ENCODE data around the gene PLPP4.

DNA sequence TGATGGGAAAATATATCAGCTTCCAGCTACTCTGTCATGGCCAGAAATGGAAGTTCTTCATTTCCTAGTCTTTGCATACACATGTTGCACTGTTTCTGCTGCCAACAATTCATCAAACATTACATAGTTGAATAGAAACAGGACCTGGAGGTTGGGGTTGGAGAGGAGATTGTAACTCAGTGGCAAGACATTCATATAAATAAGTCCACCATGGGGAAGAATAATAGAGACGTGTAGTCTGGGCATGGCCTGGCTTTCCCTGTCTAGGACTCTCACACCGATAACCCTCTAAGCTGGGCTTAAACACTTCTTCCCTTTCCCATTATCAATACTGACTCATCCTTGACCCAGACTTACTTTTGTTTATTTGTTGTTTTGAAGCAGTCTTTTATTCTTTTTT is 155.7 kb downstream of the PLPP4 start:
- TF ChIP-seq POLR2A (IDR thresholded peaks at IDR 0.05) (no peak), EP300 (IDR thresholded peaks at IDR 0.05) (no peak)
- TF ChIP-seq, protein P1, sequence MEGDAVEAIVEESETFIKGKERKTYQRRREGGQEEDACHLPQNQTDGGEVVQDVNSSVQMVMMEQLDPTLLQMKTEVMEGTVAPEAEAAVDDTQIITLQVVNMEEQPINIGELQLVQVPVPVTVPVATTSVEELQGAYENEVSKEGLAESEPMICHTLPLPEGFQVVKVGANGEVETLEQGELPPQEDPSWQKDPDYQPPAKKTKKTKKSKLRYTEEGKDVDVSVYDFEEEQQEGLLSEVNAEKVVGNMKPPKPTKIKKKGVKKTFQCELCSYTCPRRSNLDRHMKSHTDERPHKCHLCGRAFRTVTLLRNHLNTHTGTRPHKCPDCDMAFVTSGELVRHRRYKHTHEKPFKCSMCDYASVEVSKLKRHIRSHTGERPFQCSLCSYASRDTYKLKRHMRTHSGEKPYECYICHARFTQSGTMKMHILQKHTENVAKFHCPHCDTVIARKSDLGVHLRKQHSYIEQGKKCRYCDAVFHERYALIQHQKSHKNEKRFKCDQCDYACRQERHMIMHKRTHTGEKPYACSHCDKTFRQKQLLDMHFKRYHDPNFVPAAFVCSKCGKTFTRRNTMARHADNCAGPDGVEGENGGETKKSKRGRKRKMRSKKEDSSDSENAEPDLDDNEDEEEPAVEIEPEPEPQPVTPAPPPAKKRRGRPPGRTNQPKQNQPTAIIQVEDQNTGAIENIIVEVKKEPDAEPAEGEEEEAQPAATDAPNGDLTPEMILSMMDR (IDR thresholded peaks at IDR 0.05) = no peak

Measured in suprapubic skin (tissue), 3 donors.